NCI-H226 (cell line): ENCODE data around the gene FBXO41.

ENCODE experiments used
- DNase-seq: peaks from one replicate; pipeline ENCODE4 v3.0.0-alpha.2; 2015

Gene FBXO41

GRCh38 chr2:73260338-73260984, 23.8 kb downstream of the FBXO41 start:
- DNase-seq: peak; percentile 45

- no peak for DNase-seq
Observed at GRCh38 chr2:73259704-73260337, 24.5 kb downstream of the FBXO41 start.

- DNase-seq: no peak
Observed at GRCh38 chr2:73259276-73259675, 25.0 kb downstream of the FBXO41 start.

GRCh38 chr2:73258913-73259215, 25.4 kb downstream of the FBXO41 start:
- no peak for DNase-seq

- DNase-seq: no peak
Observed at GRCh38 chr2:73258186-73258912, 25.9 kb downstream of the FBXO41 start.

GRCh38 chr2:73257425-73258125, 26.7 kb downstream of the FBXO41 start:
- no peak for DNase-seq

- DNase-seq: no peak
Observed at GRCh38 chr2:73257021-73257420, 27.3 kb downstream of the FBXO41 start.

GRCh38 chr2:73256618-73256922, 27.7 kb downstream of the FBXO41 start:
- DNase-seq: no peak

GRCh38 chr2:73255907-73256617, 28.2 kb downstream of the FBXO41 start:
- DNase-seq: no peak

GRCh38 chr2:73255007-73255644, 29.2 kb downstream of the FBXO41 start:
- DNase-seq: no peak

- DNase-seq: no peak
Observed at GRCh38 chr2:73254343-73255006, 29.8 kb downstream of the FBXO41 start.

GRCh38 chr2:73253901-73254300, 30.4 kb downstream of the FBXO41 start:
- no peak for DNase-seq

- DNase-seq: no peak
Observed at GRCh38 chr2:73253400-73253799, 30.9 kb downstream of the FBXO41 start.

- DNase-seq: no peak
Observed at GRCh38 chr2:73252238-73253027, 31.8 kb downstream of the FBXO41 start.

GRCh38 chr2:73250872-73251846, 33.1 kb downstream of the FBXO41 start:
- no peak for DNase-seq

- no peak for DNase-seq
Observed at GRCh38 chr2:73249636-73250035, 34.6 kb downstream of the FBXO41 start.

- no peak for DNase-seq
Observed at GRCh38 chr2:73246850-73247249, 37.4 kb downstream of the FBXO41 start.

GRCh38 chr2:73244580-73244979, 39.7 kb downstream of the FBXO41 start:
- DNase-seq: no peak

- DNase-seq: peak; percentile 79
Observed at GRCh38 chr2:73243884-73244570, 40.3 kb downstream of the FBXO41 start.
